AG04450 (cell line): ENCODE results near the gene ZNF439. TPM values are rescaled to one million over a fixed set of nuclear protein-coding genes. Genes with fewer than 3 reads are reported as not detected.
"Not testable (repeated sequence)": the region's sequence is repeated elsewhere in the genome, so short reads cannot be mapped to it uniquely, and the experiment has no call there.

Experiments
- CTCF ChIA-PET: fragments of 300-600, 350-600 bp; formaldehyde crosslinking; extraction: SDS; loops from one replicate; lab custom pipeline; 2022; ENCODE audit warnings: antibody characterized with exemption, inconsistent platforms; lab: Charles Lee
- POLR2A ChIA-PET: fragments of 350-600 bp; formaldehyde crosslinking; extraction: SDS; loops from one replicate; lab custom pipeline; 2021; ENCODE audit warnings: antibody characterized with exemption, inconsistent platforms; lab: Yijun Ruan, JAX
- DNase-seq: peaks from one replicate; pipeline ENCODE4 v3.0.0-alpha.2; 2011; ENCODE audit warnings: low read depth, low spot score
- H3K27ac ChIP-seq: one replicate; pipeline ENCODE4 v1.5.1; 2012; ENCODE audit warnings: low read depth, low read length, control low read depth
- H3K27me3 ChIP-seq: one replicate; pipeline ENCODE4 v1.6.0; 2012; ENCODE audit warnings: low read length; ENCODE audit not compliant: control insufficient read depth, insufficient read depth
- H3K4me3 ChIP-seq: 2 replicates; pipeline ENCODE4 v1.5.1; 2011; ENCODE audit warnings: mild to moderate bottlenecking, low read depth, low read length, control low read depth
- H3K9me3 ChIP-seq: 2 replicates; pipeline ENCODE4 v1.5.1; 2012; ENCODE audit warnings: low read length; ENCODE audit not compliant: control insufficient read depth, insufficient read depth
- CTCF ChIP-seq: IDR thresholded peaks from 2 replicates; pipeline ENCODE4 v1.5.1; 2011; ENCODE audit warnings: low read depth, low read length, control low read depth, inconsistent platforms
- polyA plus RNA-seq: library from polyadenylated mRNA; depleted of rRNA; stranded (reverse); fragments of >200 nt; gene quantifications from 2 replicates; pipeline ENCODE4 v1.2.3, GENCODE V29; 2011

Gene ZNF439
- polyA plus RNA-seq, 1 experiment, result 7.0 TPM

GRCh38 chr19:11853358-11853757, 4.8 kb downstream of the ZNF439 start:
- ChIA-PET CTCF (no interaction called here), POLR2A (no interaction called here)
- no peak overlapping the region for H3K27ac ChIP-seq
- no peaks in the 10 kb centered on the region for H3K27me3 ChIP-seq
- no peak for TF ChIP-seq CTCF
- peaks cover 24% of the 10 kb centered on the region for H3K9me3 ChIP-seq
- no peak for DNase-seq
- no peak overlapping the region for H3K4me3 ChIP-seq

- Histone ChIP-seq H3K4me3 (no peak overlapping the region), H3K27me3 (no peaks in the 10 kb centered on the region), H3K9me3 (peaks cover 40% of the 10 kb centered on the region), H3K27ac (no peak overlapping the region)
- POLR2A ChIA-PET, result no interaction called here
- DNase-seq, result no peak
- no peak for TF ChIP-seq CTCF
- CTCF ChIA-PET, result no interaction called here
These were observed 8.2 kb downstream of the ZNF439 start for GRCh38 chr19:11856596-11857250.

GRCh38 chr19:11860721-11861120, 12.2 kb downstream of the ZNF439 start:
- Histone ChIP-seq H3K9me3 (peaks cover 45% of the 10 kb centered on the region), H3K4me3 (no peak overlapping the region), H3K27ac (no peak overlapping the region), H3K27me3 (no peaks in the 10 kb centered on the region)
- ChIA-PET POLR2A (no interaction called here), CTCF (no interaction called here)
- no peak for TF ChIP-seq CTCF
- no peak for DNase-seq

GRCh38 chr19:11861301-11861700, 12.8 kb downstream of the ZNF439 start:
- H3K27me3 ChIP-seq, result no peaks in the 10 kb centered on the region
- H3K27ac ChIP-seq, result no peak overlapping the region
- peaks cover 48% of the 10 kb centered on the region for H3K9me3 ChIP-seq
- H3K4me3 ChIP-seq, result no peak overlapping the region
- no peak for DNase-seq
- CTCF ChIA-PET, result no interaction called here
- POLR2A ChIA-PET, result no interaction called here
- no peak for TF ChIP-seq CTCF

GRCh38 chr19:11867766-11868165, 19.2 kb downstream of the ZNF439 start:
- H3K4me3 ChIP-seq, CTCF ChIA-PET, H3K27me3 ChIP-seq, POLR2A ChIA-PET, DNase-seq, H3K27ac ChIP-seq: not testable (repeated sequence)
- H3K9me3 ChIP-seq, result peaks cover 55% of the 10 kb centered on the region
